DND-41 (cell line): ENCODE data around the gene CPED1.
"Not testable (repeated sequence)": the region's sequence is repeated elsewhere in the genome, so short reads cannot be mapped to it uniquely, and the experiment has no call there.

Source experiments
- ATAC-seq: fragments of 200-7000 bp; cut with Tn5 transposase; 3 replicates; pipeline ENCODE4 v1.9.1; 2021; ENCODE audit warnings: low read depth; ENCODE audit not compliant: insufficient read depth
- DNase-seq: peaks from one replicate; pipeline ENCODE4 v3.0.0-alpha.2; 2020
- H2AFZ ChIP-seq: 2 replicates; pipeline ENCODE4 v1.6.0; 2012; ENCODE audit warnings: low read depth, low read length
- H3K27ac ChIP-seq: 2 replicates; pipeline ENCODE4 v1.5.1; 2012; ENCODE audit warnings: low read length, inconsistent platforms
- H3K27me3 ChIP-seq: fragments of 200-600 bp; sonication (generic); 2 replicates; pipeline ENCODE4 v1.6.0; 2012; ENCODE audit warnings: low read length, mild to moderate bottlenecking, inconsistent platforms; ENCODE audit not compliant: insufficient read depth, poor library complexity
- H3K36me3 ChIP-seq: 2 replicates; pipeline ENCODE4 v1.5.1; 2012; ENCODE audit warnings: low read length, inconsistent platforms; ENCODE audit not compliant: insufficient read depth
- H3K4me1 ChIP-seq: 2 replicates; pipeline ENCODE4 v1.5.1; 2012; ENCODE audit warnings: mild to moderate bottlenecking, low read length; ENCODE audit not compliant: insufficient read depth
- H3K4me2 ChIP-seq: 2 replicates; pipeline ENCODE4 v1.6.0; 2012; ENCODE audit warnings: mild to moderate bottlenecking, moderate library complexity, low read length, inconsistent platforms; ENCODE audit not compliant: insufficient read depth
- H3K4me3 ChIP-seq, 2 experiments: fragments of 200-600 bp in 1 of 2; shearing (Covaris generic) in 1 of 2; 2 replicates each; pipeline ENCODE4 v1.5.1; 2012 to 2016; ENCODE audit warnings: inconsistent platforms in 2 of 2, low read length in 2 of 2, mild to moderate bottlenecking in 2 of 2, low read depth in 1 of 2, moderate library complexity in 1 of 2
- H3K79me2 ChIP-seq: 2 replicates; pipeline ENCODE4 v1.6.0; 2012; ENCODE audit warnings: low read length, inconsistent platforms; ENCODE audit not compliant: insufficient read depth
- H3K9ac ChIP-seq: 2 replicates; pipeline ENCODE4 v1.6.0; 2012; ENCODE audit warnings: low read depth, mild to moderate bottlenecking, inconsistent platforms, low read length, moderate library complexity
- H3K9me3 ChIP-seq: 2 replicates; pipeline ENCODE4 v1.5.1; 2012; ENCODE audit warnings: low read length, moderate library complexity, mild to moderate bottlenecking, inconsistent platforms; ENCODE audit not compliant: insufficient read depth, severe bottlenecking
- H4K20me1 ChIP-seq: 2 replicates; pipeline ENCODE4 v1.6.0; 2012; ENCODE audit warnings: low read length; ENCODE audit not compliant: insufficient read depth
- EZH2 ChIP-seq: IDR thresholded peaks from 3 replicates; pipeline ENCODE4 v1.6.1; 2012; ENCODE audit warnings: borderline replicate concordance, low read depth, mild to moderate bottlenecking, moderate library complexity, low read length, inconsistent platforms; ENCODE audit not compliant: severe bottlenecking
- TF ChIP-seq, protein P1 (sequence below): IDR thresholded peaks from 2 replicates; pipeline ENCODE4 v1.5.1; 2012; ENCODE audit warnings: borderline replicate concordance, low read length, moderate library complexity, mild to moderate bottlenecking; ENCODE audit not compliant: poor library complexity, severe bottlenecking; ENCODE audit errors: extremely low read depth

CPED1 gene

DNA sequence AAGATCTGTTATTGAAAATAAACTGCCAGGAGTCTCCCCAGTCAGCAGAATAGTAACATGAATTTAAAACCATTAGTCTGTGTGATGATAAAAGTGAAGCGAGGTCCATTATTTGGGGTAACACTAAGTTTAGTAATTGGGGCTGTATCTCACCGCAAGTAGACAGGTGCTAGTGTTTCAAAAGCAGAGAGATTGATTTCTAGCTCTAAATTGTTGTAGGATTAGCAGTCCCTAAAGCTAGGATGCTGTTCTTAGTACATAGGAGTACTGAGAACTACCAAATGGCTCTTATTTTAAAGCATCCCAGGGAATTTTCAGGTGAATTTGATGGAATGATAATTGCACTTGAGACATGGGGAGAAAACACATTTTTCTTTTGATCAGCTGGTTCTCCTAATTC is 70.5 kb downstream of the CPED1 start:
- Histone ChIP-seq H3K27me3 (no peaks in the 10 kb centered on the region), H3K9me3 (no peaks in the 10 kb centered on the region), H3K36me3 (no peaks in the 10 kb centered on the region), H3K9ac (no peak overlapping the region), H2AFZ (no peak overlapping the region), H3K4me3 (no peak overlapping the region), H3K4me2 (no peak overlapping the region), H3K4me1 (no peaks in the 10 kb centered on the region), H4K20me1 (no peaks in the 10 kb centered on the region), H3K27ac (no peak overlapping the region), H3K79me2 (no peaks in the 10 kb centered on the region)
- no peak for TF ChIP-seq EZH2
- TF ChIP-seq, protein P1, sequence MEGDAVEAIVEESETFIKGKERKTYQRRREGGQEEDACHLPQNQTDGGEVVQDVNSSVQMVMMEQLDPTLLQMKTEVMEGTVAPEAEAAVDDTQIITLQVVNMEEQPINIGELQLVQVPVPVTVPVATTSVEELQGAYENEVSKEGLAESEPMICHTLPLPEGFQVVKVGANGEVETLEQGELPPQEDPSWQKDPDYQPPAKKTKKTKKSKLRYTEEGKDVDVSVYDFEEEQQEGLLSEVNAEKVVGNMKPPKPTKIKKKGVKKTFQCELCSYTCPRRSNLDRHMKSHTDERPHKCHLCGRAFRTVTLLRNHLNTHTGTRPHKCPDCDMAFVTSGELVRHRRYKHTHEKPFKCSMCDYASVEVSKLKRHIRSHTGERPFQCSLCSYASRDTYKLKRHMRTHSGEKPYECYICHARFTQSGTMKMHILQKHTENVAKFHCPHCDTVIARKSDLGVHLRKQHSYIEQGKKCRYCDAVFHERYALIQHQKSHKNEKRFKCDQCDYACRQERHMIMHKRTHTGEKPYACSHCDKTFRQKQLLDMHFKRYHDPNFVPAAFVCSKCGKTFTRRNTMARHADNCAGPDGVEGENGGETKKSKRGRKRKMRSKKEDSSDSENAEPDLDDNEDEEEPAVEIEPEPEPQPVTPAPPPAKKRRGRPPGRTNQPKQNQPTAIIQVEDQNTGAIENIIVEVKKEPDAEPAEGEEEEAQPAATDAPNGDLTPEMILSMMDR: no peak
- no peak for DNase-seq
- ATAC-seq: no peak

DNA sequence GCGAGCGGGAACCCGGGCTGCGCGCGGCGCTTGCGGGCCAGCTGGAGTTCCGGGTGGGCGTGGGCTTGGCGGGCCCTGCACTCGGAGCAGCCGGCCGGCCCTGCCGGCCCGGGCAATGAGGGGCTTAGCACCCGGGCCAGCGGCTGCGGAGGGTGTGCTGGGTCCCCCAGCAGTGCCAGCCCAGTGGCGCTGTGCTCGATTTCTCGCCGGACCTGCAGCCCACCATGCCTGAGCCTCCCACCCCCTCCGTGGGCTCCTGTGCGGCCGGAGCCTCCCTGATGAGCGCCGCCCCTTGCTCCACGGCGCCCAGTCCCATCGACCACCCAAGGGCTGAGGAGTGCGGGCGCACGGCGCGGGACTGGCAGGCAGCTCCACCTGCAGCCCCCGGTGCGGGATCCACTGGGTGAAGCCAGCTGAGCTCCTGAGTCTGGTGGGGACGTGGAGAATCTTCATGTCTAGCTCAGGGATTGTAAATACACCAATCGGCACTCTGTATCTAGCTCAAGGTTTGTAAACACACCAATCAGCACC is 71.5 kb downstream of the CPED1 start:
- not testable (repeated sequence) for H3K9me3 ChIP-seq, ATAC-seq, H2AFZ ChIP-seq, H3K27me3 ChIP-seq, H3K4me2 ChIP-seq, H3K27ac ChIP-seq, H3K4me1 ChIP-seq, H3K9ac ChIP-seq, H3K4me3 ChIP-seq, H4K20me1 ChIP-seq, DNase-seq, H3K36me3 ChIP-seq, H3K79me2 ChIP-seq

DNA sequence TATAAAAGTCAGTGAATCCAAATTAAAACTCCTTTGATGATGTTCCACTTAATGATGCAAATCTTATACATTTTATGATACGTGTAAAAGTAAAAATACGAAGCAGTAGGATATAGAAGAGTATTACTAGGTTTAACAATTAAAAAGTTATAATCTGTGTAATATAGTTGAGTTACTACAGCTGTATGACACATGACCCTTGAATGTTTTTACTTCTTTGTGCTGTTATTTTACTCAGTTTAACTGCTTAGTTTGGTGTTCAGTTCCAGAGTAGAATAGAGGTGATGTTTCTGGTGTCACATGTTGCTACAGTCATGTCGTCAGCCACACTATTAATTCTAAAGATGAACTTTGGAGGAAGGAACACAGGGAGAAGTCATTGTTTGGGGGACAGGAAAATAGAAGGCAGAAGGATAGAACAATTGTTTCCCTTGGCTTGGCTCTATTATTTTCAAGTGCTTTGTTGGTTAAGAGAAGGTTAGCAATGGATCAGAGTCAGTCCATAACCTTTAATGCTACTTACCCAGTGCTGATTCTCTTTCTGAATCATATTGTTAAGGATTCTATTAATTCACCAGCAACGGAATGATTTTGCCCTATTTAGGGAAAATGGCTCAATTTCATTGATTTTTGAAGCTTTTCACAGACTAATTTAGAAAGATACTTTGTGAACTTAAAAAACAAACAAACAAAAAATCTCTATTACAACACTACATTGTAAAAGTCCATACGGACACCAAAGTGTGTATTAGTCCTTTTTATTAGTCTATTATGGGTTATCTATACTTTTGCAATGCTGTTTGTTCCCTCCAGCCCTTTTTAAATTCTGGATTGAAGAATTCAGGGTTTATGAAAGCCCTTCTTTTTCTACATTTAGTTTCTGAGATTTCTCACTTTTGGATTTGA is 73.4 kb downstream of the CPED1 start:
- Histone ChIP-seq H3K4me1 (no peaks in the 10 kb centered on the region), H2AFZ (no peak overlapping the region), H3K4me2 (no peak overlapping the region), H3K36me3 (no peaks in the 10 kb centered on the region), H3K79me2 (no peaks in the 10 kb centered on the region), H4K20me1 (no peaks in the 10 kb centered on the region), H3K4me3 (no peak overlapping the region), H3K27me3 (no peaks in the 10 kb centered on the region), H3K9me3 (no peaks in the 10 kb centered on the region), H3K27ac (no peak overlapping the region), H3K9ac (no peak overlapping the region)
- TF ChIP-seq, protein P1: no peak
- TF ChIP-seq EZH2: no peak
- DNase-seq: no peak
- no peak for ATAC-seq

DNA sequence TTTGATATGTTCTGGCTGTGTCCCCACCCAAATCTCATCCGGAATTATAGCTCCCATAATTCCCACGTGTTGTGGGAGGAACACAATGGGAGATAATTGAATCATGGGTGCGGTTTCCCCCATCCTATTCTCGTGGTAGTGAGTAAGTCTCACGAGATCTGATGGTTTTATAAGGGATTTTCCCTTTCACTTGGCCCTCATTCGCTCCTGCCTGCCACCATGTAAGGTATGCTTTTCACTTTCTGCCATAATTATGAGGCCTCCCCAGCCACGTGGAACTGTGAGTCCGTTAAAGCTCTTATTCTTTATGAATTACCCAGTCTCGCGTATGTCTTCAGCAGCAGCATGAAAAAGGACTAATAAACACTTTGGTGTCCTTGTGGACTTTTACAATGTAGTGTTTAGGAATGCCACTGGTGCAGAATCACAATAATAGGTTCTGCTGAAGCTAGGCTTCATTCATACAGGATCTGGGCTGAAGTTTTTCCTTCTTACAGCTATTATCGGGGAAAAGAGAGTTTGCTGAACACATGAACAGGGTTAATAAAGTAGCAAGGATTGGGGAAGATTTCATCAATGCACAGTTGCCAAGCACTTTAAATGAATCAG is 74.3 kb downstream of the CPED1 start:
- H3K4me3 ChIP-seq: no peak overlapping the region
- no peak overlapping the region for H2AFZ ChIP-seq
- no peak overlapping the region for H3K9ac ChIP-seq

DNA sequence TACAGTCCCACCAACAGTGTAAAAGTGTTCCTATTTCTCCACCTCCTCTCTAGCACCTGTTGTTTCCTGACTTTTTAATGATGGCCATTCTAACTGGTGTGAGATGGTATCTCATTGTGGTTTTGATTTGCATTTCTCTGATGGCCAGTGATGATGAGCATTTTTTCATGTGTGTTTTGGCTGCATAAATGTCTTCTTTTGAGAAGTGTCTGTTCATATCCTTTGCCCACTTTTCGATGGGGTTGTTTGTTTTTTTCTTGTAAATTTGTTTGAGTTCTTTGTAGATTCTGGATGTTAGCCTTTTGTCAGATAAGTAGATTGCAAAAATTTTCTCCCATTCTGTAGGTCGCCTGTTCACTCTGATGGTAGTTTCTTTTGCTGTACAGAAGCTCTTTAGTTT is 79.2 kb downstream of the CPED1 start:
- not testable (repeated sequence) for H3K4me1 ChIP-seq, H3K4me2 ChIP-seq, H3K9me3 ChIP-seq, H3K79me2 ChIP-seq, H3K27ac ChIP-seq, H3K9ac ChIP-seq, H3K27me3 ChIP-seq, ATAC-seq, H4K20me1 ChIP-seq, H2AFZ ChIP-seq, H3K36me3 ChIP-seq, H3K4me3 ChIP-seq, DNase-seq

More for the DNA sequence above, 74.3 kb downstream of the CPED1 start:
- ATAC-seq: no peak
- Histone ChIP-seq H3K36me3 (no peaks in the 10 kb centered on the region), H4K20me1 (no peaks in the 10 kb centered on the region), H3K9me3 (no peaks in the 10 kb centered on the region), H3K79me2 (no peaks in the 10 kb centered on the region), H3K4me1 (no peaks in the 10 kb centered on the region), H3K27me3 (no peaks in the 10 kb centered on the region), H3K4me2 (no peak overlapping the region), H3K27ac (no peak overlapping the region)
- no peak for DNase-seq
- TF ChIP-seq, protein P1: no peak
- TF ChIP-seq EZH2: no peak
